HG03045 (cell line): ENCODE results near the gene ATG13.

ENCODE experiments used
- ATAC-seq: cut with Tn5 transposase; IDR thresholded peaks from one replicate; pipeline ENCODE4 v1.9.1; 2021; ENCODE audit warnings: mild to moderate bottlenecking, moderate library complexity; ENCODE audit not compliant: unreplicated experiment

ATG13 gene

DNA sequence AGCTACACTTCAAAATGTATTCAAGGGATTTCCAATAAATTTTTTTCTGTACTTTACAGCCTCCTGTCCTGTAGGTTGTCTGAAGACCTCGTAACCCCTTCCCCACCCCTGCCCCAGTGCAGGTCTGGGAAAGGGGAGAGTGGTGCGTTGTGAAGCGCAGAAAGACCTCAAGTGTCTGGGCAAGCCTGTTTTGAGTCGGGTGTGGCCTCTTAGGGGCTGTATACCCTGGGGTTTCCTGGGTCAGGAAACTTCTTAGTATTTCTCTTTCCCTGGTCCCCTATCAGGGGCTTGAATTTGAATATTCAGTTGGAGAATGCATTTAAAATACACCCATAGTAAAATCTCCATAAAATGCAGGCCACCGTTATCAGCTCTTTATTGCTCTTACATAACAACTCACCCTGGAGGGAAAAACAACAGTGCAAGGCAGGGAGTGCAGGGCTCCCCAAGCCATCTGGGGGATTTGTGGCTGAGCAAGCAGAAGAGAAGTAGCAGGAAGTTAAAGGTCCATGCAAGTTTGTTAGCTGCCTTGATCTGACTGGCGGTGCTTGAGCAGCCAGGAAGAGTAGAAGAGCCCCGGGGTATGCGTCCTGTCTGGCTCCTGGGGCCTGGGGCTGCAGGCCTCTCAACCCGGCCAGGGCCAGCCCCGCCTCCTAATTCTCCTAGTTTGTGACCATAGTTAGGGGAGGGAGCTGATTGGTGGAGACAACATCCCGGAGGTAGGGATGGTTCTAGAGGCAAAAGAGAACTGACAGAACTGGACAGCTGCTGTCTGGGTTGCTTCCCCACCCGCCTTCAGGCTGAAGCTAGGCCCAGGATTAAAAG is 57.3 kb downstream of the ATG13 start:
- no peak for ATAC-seq

DNA sequence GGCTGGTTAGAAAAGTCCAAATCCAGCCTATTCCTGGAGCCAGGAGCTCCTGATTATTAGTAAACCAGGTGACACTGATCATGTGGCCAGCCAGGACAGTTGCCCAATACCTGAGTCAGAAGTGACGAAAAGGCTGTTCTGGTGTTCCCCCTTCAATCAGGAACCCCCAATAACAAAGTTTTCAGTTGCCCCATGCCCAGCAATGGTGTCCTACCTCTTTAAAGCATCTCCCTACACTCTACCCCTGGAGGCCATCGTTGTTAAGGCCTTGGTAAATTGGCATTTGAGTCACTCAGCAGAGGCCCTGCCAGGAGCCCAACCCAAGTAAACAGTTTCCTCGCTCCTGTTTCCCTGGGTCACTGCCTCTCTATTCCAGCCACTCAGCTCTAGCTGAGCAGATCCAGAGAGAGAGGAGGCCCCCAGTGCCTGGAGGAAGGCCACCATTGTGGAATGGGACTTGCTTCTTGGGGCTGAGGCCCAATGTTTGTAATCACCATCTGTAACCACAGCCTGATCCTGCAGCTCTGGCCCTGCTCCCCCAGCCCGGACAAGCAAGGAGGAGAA is 58.0 kb downstream of the ATG13 start:
- no peak for ATAC-seq

DNA sequence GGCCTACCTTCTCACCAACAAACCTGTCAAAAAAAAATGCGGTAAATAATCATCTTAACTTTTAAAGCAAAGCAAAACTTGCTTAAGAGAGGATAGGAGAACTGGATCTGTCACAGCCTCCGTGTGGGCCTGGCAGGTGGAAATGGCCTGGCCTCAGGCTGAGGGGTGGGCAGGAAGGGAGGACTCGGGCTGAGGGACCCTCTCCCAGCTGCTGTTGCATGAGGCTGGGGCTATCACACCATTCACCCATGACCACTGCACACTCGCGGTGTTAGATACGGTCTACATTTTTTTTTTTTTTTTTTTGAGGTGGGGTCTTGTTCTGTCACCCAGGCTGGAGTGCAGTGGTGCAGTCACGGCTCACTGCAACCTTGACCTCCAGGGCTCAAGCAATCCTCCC is 58.6 kb downstream of the ATG13 start:
- ATAC-seq, result no peak

DNA sequence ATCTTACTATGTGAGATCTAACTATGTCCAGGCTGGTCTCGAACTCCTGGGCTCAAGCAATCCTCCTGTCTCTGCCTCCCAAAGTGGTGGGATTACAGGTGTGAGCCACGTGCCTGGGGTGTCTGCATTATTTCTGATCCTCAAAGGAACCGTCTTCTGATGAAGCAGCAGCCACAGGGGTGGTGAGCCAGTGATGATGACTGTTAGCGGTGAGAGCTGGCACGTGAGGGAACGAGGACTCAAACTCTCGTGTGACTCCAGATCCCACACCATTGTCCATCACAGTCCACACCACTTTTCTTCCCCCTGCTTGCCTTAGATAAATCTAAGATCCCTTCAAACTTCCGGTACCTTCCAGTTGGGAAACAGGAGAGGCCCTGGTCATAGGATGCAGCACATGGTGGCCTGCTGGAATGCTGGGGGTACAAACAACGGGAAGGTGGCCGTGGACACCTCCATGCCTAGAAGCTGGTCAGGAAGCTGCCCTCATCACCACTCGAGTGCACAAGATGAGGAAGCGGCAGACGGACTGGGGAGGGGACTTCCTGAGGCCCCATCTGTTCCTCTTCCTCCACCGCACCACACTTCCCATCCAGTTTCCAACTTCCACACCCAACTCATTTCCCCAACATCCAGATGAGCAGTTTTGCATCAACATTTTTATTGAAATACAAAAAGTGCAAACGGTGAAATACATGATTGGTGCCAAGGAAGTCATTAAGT is 59.2 kb downstream of the ATG13 start:
- no peak for ATAC-seq

DNA sequence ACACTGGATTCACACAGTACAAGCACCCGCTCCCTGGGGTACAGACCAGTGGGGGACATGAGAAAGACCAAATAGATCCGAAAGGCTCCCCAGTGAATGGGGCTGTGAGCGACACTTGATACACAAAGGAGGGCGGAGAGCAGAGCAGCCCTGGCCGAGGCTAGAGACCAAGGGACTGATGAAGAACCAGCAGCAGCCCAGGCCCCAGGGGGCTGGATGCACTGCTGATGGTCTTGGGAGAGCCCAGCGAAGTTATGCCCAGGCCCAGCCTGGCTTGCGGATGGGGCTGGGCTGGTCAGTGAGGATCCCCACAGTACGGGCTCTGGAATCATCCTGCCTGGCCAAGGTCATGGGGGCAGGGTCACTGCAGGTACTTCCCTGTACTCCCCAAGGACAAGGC is 59.8 kb downstream of the ATG13 start:
- ATAC-seq, result no peak

DNA sequence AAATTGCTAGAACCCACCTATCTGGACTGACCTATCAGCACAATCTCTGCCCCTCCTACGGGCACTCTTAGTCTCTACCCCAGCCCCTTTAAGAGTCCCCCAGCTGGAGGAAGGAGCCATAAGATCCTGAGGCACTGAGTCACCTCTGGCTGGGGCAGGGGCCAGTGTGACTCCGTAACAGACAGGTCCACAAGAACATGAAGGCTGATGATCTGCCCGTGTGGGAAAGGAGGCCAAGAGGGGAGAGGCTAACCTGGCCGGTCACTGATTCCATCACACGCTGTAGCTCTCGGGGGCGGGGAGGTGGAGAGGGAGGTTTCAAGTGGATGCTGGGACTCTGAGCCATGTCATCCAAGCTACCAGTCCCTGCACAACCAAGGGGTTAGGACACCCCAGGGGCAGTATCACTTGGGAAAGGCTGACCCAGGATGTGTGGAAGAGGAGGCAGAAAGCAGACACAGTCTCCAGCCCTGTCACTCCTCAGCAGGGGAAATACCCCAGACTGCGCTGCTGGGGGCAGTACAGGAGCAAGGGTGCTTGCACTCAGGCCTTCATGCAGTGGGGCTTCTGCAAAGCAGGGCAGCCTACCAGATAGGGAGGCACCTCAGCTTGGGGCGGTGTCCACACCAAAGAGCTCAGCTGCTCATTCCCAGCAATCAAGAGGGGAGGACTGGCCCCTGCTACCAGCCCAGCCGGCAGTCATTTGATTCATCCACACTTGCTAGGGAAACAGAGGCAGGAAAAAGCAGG is 60.8 kb downstream of the ATG13 start:
- no peak for ATAC-seq

DNA sequence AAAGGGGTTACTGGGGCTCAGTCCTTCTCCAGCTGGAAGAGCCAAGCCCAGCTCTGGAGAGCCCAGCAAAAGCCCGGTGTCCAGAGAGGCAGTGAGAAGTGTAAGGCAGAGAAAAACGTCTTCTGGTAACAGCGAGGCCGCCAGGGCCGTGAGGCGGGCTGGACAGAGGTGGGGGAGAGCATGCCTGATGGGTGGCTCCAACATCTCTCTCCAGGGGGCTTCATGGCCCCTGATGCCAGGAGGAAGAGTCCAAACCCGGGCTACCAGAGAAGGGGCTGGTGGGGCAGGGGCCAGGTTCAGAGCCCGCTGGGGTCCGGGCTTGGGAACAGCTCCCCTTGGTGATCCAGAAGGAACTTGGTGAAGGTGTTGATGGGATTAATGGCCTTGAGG is 61.4 kb downstream of the ATG13 start:
- no peak for ATAC-seq

DNA sequence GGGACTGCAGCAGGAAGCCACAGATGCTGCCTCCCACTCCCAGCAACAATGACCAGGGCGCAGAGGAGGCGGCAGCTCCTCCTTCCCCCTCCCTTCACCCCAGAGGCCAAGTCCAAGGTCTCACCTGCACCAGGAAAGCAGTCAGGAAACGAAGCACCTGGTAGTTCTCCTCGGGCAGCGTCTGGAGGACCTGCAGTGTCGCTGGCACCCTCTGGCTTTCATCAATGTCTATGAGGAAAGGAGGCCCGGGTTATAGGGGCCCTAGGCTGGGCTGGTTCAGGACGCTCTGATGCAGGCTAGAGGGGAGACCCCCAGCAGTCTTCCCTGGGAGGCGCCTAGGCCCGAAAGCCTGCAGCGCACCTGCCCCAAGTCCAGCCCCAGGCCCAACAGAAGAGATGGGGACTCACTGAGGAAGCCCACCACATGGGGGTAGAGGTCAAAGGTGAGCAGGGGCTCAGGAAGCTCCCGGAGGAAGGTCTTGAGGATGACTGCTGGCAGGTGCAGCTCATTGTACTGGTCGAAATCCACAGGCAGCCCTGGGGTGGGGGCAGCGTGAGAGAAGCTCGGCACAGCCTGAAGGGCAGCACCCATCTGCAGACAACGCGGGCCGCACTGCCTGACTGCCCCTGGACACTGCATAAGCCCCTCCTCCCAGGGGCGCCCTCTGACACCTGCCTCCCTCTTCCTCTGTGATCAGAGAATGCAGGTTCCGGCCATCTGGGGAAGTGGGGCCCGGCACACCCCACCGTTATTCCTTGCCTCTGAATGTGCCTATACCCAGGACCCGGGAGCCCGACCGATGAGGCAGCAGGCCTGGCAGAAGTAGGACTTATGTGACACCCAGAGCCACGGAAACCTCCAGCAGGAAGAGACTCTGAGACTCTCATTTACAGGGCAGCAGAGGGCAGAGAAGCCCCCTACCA is 62.1 kb downstream of the ATG13 start:
- ATAC-seq, result no peak

DNA sequence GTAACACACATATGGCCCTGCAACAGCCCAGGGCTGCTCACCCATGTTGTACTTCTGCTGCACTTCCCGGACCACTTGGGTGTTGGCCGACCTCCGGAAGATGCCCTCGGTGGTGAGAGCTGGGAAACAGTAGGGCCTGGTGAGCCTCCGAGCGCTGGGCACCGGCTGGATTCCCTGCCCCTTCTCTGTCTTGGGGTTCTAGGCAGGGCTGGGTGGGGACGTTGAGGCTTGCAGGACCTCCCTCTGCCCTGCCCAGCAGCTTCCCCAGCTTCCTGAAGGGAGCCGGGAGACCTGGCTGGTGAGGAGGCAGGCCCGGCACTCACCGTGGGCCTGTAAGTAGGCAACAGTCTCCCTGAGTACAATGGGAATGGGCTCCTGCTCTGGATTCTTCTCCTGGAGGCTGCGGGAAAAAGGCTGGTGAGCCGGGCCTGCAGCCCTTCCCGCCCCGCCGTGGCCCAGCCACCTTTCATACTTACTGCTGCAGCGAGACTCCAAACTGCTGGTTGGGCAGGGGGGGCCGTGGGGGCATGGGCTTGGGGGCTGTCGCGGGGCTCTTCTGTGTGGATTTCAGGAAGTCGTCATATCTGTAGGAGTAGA is 62.9 kb downstream of the ATG13 start:
- no peak for ATAC-seq

DNA sequence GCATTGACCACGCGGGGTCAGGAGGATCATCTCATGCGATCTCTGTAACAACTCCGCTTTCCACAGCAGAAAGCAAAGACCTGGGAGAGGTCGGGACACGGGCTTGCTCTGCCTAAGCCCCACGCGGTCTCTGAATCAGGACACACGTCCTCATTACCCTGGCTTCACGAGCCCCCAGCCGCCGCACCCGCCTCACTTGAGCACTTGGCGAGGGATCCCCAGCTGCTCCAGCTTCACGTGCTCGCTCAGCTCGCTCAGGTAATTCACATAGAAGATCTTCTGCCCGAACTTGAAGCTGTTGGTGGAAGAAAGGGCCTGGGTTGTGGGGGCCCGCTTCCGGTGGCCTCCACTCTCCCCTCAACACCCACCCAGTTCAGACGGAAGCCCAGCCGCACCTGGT is 63.5 kb downstream of the ATG13 start:
- ATAC-seq, result no peak

DNA sequence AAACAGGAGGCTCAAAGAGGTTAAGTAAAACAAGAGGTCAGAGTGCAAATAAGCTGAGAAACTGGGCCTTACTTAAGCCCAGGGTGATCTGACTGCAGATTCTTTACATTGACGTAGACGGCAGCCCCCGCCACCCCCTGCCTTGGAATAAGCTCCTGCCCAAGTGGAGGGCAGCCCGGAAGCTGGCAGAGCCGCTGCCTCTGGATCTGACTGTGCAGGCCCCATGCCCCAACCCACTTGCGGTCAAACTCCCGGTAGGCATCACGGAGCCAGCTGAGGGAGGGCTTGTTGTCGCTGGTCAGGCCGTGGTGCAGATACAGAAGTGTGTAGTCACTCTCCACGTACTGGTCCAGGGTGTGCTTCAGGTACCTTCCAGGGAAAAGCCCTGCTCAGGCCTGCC is 64.5 kb downstream of the ATG13 start:
- ATAC-seq, result no peak

DNA sequence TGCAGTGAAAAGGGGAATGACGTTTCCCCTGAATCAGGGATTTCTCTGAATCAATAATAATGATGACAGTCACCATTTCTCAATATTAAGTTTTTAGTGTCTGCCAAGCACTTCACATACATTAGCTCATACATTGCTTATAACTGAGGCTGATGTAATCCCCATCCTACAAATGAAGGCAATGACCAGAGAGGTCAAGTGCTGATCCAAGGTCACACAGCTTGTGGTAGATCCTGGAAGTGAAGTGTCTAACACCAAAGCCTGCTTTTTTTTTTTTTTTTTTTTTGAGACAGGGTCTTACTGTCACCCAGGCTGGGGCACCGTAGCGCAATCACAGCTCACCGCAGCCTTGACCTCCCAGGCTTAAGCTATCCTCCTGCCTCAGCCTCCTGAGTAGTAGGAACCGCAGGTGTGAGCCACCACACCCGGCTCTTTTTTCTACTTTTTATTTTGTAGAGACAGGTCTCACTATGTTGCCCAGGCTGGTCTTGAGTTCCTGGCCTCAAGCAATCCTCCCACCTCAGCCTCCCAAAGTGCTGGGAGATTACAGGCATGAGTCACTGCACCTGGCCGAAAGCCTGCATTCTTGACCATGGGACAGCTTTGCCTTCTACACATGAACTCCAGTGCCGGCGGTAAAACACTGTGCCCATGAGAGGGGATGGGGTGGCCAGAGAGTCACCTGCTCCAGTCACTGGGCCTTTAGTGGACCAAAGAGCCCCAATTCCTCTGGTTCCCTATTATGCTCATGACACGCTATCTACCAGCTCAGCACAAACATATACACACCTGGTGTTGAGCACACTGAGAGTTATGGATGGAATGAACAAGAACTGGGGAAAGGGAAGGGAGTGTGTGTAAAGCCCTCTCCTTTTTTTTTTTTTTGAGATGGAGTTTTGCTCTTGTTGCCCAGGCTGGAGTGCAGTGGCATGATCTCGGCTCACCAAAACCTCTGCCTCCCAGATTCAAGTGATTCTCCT is 65.7 kb downstream of the ATG13 start:
- ATAC-seq, result no peak

DNA sequence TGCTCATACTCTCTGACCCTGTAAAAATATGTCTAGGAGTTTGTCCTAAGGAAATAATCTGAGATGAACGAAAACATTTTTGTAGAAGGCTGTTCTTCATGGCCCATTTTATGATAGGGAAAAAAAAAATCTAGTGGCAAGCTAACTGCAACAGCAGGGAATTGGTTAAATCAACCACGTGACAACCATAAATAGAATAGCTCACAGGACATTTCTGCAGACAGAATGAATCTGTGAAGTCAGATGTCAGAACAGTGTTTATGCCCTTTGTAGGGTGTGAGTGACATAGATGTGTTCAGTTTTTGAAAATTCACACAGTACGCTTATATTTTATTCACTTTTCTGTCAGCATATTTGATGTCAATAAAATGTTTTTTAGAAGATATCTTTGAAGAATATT is 67.0 kb downstream of the ATG13 start:
- no peak for ATAC-seq

DNA sequence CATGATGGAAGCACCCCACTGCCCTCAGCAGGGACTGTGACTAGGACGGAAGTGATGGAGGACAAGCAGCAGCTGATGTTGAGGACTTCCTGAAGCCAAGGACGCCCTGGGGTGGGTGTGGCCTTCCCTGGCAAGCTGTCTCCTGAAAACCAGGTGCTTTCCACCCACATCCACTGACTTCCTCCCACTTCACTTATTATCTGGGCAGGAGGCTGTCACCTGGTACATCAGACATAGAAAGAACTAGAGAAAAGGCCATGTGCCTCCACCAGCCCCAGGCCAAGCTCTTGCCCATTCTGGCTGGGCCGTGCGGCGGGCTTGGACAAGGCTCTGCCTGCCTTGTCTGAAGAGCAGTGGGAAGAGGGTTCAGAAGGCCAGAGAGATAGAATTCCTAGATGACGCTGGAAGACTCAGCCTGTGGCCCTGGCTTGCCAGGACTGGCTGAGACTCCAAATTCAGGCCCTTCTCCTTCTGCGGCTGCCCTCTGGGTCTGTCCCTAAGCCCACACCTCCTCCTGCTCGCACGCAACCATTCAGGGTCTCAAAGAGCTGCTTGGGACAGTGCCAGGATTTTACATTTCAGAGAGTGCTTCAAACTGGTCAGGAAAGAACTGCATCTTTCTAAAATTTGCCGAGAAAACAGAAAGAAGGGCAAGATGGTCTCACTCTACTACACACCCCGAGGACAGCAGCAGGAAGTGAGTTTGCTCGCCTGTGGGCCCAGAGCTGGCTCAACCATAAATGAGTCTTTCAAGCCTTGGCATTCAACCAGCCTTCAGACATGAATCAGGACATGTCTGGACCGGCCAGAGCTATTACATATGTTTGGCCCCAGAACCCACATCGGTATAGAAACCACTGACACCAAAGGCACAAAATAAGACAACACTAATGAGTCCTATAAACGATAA is 69.8 kb downstream of the ATG13 start:
- no peak for ATAC-seq

DNA sequence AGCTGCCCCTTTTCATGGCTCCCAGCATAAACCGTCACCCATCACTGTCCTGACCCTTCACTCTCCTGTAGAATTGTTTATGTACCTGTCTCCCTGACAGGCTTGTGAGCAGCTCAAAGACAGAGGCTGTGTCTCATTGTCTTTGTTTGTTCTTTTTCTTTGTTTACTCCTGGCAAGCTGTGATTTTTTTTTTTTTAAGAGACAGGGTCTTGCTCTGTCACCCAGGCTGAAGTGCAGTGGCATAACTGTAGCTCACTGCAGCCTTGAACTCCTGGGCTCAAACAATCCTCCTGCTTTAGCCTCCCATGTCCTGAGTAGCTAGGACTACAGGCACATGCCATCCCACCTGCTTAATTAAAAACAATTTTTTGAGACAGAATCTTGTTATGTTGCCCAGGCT is 73.3 kb downstream of the ATG13 start:
- no peak for ATAC-seq

DNA sequence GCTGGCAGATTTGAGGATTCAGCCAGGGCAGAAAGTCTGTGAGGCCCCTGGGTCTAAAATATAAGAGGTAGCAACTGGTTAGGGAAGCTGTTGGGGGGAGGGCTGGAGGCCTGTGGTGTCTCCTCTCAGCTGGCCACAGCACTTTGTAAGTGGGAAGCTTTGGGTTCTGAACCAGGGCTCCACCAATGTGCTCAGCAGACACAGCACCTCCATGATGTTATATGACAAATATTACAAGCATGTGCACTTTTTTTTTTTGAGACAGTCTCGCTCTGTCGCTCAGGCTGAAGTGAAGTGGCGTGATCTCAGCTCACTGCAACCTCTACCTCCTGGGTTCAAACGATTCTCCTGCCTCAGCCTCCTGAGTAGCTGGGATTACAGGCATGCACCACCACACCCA is 75.1 kb downstream of the ATG13 start:
- no peak for ATAC-seq

DNA sequence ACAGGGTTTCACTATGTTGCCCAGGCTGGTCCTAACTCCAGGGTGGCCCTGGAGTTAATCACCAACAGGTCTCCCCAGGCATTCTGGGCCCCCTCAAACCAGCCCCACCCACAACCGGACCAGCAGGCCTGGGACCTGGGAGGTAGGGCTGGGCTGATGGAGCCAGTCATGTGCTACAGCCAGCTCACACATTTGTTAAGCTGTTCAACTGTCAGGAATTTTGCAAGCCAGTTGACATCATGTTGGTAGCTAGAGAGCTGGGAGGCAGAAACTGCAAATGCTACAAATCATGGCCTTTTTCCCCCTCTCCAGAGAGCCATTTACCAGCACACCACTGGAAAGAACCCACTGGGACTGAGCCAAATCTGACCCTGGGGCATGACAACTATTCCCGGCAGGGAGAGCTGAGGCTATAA is 76.3 kb downstream of the ATG13 start:
- ATAC-seq, result no peak

DNA sequence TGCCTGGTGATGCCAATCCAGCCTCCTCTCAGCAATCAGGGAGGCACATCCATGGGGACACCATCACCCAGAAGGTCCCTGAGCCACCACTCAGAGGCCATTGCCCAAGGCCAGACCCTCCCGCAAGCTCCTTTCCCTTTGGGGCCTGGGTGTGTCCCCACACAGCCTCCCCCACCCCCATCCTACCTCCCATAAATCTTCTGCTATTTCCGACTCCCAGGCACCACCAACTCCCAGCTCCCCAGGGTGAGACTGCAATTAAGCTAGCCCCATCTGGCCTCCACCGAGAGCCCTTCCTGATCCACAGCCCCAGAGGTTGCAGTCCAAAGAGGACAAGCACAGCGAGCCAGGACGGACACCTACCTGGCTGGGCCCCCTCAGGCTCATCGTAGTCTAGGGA is 76.7 kb downstream of the ATG13 start:
- ATAC-seq, result no peak
